GM12892 (cell line): ENCODE measurements around the gene LCP2.

Experiments used
- POLR2A ChIP-seq: IDR thresholded peaks from 2 replicates; pipeline ENCODE4 v1.6.1; 2011; ENCODE audit warnings: low read depth, low read length, control low read depth
- POLR2AphosphoS5 ChIP-seq: IDR thresholded peaks from 2 replicates; pipeline ENCODE4 v1.6.1; 2011; ENCODE audit warnings: low read depth, low read length, control low read depth
- TAF1 ChIP-seq: IDR thresholded peaks from 2 replicates; pipeline ENCODE4 v1.6.1; 2011; ENCODE audit warnings: low read depth, mild to moderate bottlenecking, control low read depth, low read length, borderline replicate concordance

DNA sequence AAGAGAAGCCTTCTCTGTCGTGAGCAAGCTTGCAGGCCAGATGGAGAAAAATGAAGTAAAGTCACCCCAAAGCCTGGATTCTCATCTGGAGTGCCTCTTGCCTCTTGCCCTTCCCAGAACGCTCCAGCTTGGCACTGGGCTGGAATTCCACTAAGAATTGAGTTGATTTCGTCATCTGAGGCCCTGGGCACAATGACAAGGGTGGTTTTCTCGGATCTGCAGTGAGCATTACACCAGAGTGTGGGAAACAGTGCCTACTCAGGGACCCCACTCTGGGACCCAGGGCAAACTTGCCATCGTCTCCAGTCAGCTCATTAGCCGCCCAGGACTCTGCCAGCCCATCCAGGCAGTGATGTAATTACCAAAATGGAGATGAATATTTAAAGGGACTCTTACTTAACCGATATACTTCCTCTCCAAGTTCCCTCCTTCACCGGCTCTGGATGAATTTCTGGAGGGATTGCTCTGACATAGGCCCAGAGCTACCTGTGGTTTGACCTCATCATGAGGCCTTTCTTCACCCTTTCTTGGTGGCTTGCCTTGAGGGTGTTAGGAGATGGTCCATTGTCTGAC lies 44.7 kb upstream of the LCP2 start:
- no peak for TF ChIP-seq POLR2A
- TF ChIP-seq TAF1 = no peak
- no peak for TF ChIP-seq POLR2AphosphoS5
